NCI-H2196 treated with DMSO at 0.1 percent for 48 hours (cell line): ENCODE measurements around the gene C1QTNF5.
"Not testable (repeated sequence)": the region's sequence is repeated elsewhere in the genome, so short reads cannot be mapped to it uniquely, and the experiment has no call there.

Experiments used
- DNase-seq: peaks from one replicate; lab custom pipeline; 2025; ENCODE audit not compliant: unreplicated experiment; lab: John Stamatoyannopoulos, UW

The C1QTNF5 gene

GRCh38 chr11:119340335-119341221 lies at the start of gene C1QTNF5:
C1QTNF5 (minus strand) TSS chr11:119340883; CDS start chr11:119340397, 486 bp downstream.
- DNase-seq = no peak

- no peak for DNase-seq
Observed at GRCh38 chr11:119389611-119390254, 49.0 kb upstream of the C1QTNF5 start.

- no peak for DNase-seq
Observed at GRCh38 chr11:119388103-119388502, 47.4 kb upstream of the C1QTNF5 start.

GRCh38 chr11:119384332-119384731 lies 43.6 kb upstream of the C1QTNF5 start:
- no peak for DNase-seq

GRCh38 chr11:119382513-119382912 lies 41.8 kb upstream of the C1QTNF5 start:
- DNase-seq = not testable (repeated sequence)

GRCh38 chr11:119382101-119382500 lies 41.4 kb upstream of the C1QTNF5 start:
- no peak for DNase-seq

- peak; percentile 92 for DNase-seq
Observed at GRCh38 chr11:119381181-119381988, 40.7 kb upstream of the C1QTNF5 start, which contains the start of gene USP2. USP2 (minus strand) TSS chr11:119381690; CDS start chr11:119373480, 8,210 bp downstream.

GRCh38 chr11:119380827-119381180 lies 40.1 kb upstream of the C1QTNF5 start:
- no peak for DNase-seq

GRCh38 chr11:119380160-119380826 lies 39.6 kb upstream of the C1QTNF5 start:
- DNase-seq = no peak

GRCh38 chr11:119378851-119379465 lies 38.3 kb upstream of the C1QTNF5 start:
- no peak for DNase-seq

- no peak for DNase-seq
Observed at GRCh38 chr11:119377961-119378667, 37.4 kb upstream of the C1QTNF5 start.

- DNase-seq = peak; percentile 62
Observed at GRCh38 chr11:119377112-119377901, 36.6 kb upstream of the C1QTNF5 start.

- DNase-seq = peak; percentile 96
Observed at GRCh38 chr11:119376197-119376847, 35.6 kb upstream of the C1QTNF5 start.

GRCh38 chr11:119375337-119376196 lies 34.9 kb upstream of the C1QTNF5 start:
- DNase-seq = peak; percentile 48

- DNase-seq = peak; percentile 45
Observed at GRCh38 chr11:119374632-119375336, 34.1 kb upstream of the C1QTNF5 start.

- DNase-seq = peak; percentile 70
Observed at GRCh38 chr11:119373921-119374631, 33.4 kb upstream of the C1QTNF5 start.
